Endothelial cell of umbilical vein (primary cell): Measurements from ENCODE around the gene CLBA1.

Source experiments
- EZH2 ChIP-seq: IDR thresholded peaks from 2 replicates; pipeline ENCODE4 v1.6.1; 2012; ENCODE audit warnings: borderline replicate concordance, low read depth, mild to moderate bottlenecking, moderate library complexity, low read length, inconsistent platforms; ENCODE audit not compliant: severe bottlenecking
- FOS ChIP-seq: IDR thresholded peaks from 2 replicates; pipeline ENCODE4 v1.6.1; 2011; ENCODE audit warnings: mild to moderate bottlenecking, low read length, moderate library complexity, borderline replicate concordance; ENCODE audit not compliant: insufficient read depth
- TF ChIP-seq, protein P1 (sequence below), 2 donors: IDR thresholded peaks; 1 replicate in 1 of 2; 2 replicates in 1 of 2; pipeline ENCODE4 v1.5.1; 2011; ENCODE audit warnings: low read length in 2 of 2, mild to moderate bottlenecking in 2 of 2, moderate library complexity in 2 of 2, control low read depth in 1 of 2, inconsistent platforms in 1 of 2, low read depth in 1 of 2; ENCODE audit not compliant: insufficient read depth in 1 of 2; ENCODE audit errors: extremely low read depth in 1 of 2

DNA sequence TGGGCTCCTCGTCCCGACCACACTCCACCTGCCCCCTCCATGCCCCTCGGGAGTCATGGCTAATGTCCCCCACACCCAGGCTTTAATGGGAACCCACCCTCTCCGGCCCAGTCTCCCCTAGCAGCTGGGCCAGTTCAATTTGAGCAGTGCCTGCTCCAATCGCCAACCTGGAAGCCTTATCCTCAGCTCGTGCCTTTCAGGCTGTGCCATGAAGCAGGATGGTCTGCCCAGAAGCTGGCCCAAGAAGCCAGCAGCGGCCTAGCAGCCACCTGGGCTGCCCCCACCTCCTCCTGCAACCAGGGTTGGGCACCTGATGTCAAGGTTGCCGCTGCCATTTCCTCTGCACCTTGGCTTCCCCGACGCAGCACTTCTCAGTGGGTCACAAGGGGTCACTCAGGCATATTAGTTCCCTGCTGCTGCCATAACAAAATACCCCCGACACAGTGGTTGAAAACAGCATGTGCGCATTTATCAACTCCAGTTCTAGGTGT lies 2.3 kb upstream of the CLBA1 start:
- TF ChIP-seq, protein P1, sequence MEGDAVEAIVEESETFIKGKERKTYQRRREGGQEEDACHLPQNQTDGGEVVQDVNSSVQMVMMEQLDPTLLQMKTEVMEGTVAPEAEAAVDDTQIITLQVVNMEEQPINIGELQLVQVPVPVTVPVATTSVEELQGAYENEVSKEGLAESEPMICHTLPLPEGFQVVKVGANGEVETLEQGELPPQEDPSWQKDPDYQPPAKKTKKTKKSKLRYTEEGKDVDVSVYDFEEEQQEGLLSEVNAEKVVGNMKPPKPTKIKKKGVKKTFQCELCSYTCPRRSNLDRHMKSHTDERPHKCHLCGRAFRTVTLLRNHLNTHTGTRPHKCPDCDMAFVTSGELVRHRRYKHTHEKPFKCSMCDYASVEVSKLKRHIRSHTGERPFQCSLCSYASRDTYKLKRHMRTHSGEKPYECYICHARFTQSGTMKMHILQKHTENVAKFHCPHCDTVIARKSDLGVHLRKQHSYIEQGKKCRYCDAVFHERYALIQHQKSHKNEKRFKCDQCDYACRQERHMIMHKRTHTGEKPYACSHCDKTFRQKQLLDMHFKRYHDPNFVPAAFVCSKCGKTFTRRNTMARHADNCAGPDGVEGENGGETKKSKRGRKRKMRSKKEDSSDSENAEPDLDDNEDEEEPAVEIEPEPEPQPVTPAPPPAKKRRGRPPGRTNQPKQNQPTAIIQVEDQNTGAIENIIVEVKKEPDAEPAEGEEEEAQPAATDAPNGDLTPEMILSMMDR (IDR thresholded peaks at IDR 0.05; ENCODE audit: extremely low read depth in 1 of 2, insufficient read depth in 1 of 2, low read depth in 1 of 2, low read length in 2 of 2), result no peak
- TF ChIP-seq EZH2 (no peak), FOS (no peak)
